Measurements from ENCODE around the gene GREB1L.

DNA sequence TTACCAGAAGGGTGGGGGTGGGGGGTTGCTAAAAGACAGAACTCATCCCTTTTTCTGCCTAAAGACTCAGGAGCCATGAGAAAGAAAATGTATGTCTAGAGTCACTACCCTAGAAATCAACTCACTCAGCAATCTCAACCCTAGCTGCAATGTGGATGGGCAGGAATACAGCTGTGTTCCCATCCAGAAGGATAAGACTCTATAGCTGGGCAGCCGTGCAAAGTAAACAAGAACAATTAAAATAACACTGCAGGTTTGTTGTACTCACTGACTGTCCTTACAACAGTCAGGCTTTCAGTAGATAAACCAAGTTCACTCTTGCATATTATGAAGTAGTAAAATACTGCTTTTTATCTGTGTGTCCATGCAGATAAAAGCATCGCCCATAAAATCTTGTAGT is 284.4 kb downstream of the GREB1L start:
- TF ChIP-seq, protein P1, sequence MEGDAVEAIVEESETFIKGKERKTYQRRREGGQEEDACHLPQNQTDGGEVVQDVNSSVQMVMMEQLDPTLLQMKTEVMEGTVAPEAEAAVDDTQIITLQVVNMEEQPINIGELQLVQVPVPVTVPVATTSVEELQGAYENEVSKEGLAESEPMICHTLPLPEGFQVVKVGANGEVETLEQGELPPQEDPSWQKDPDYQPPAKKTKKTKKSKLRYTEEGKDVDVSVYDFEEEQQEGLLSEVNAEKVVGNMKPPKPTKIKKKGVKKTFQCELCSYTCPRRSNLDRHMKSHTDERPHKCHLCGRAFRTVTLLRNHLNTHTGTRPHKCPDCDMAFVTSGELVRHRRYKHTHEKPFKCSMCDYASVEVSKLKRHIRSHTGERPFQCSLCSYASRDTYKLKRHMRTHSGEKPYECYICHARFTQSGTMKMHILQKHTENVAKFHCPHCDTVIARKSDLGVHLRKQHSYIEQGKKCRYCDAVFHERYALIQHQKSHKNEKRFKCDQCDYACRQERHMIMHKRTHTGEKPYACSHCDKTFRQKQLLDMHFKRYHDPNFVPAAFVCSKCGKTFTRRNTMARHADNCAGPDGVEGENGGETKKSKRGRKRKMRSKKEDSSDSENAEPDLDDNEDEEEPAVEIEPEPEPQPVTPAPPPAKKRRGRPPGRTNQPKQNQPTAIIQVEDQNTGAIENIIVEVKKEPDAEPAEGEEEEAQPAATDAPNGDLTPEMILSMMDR (IDR thresholded peaks at IDR 0.05), result no peak
- no peak for TF ChIP-seq POLR2A (IDR thresholded peaks at IDR 0.05)

Measured in right lobe of liver (tissue), 4 donors.